GM19025 (cell line): ENCODE data around the gene ACOXL.

Experiments used
- ATAC-seq: cut with Tn5 transposase; IDR thresholded peaks from one replicate; pipeline ENCODE4 v1.9.1; 2021; ENCODE audit warnings: mild to moderate bottlenecking, low read depth, moderate library complexity; ENCODE audit not compliant: unreplicated experiment

Gene ACOXL

DNA sequence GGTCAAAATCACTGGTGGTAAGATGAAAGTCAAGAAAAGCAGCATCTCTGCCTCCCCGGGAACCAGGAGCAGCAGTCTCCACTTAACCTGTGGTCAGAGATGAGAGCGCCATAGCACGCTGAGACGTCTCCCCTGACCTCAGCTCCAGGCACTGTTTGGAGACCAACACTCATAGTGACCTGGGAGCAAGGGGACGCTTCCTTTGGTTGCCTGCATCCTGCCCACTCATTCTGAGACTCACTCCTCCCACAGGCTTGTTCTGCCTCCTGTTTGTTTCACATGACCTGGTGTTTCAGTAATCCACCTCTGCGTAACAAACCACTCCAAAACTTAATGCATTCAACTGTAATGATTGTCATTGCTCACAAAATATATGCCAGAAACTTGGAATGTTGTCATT lies 139.3 kb downstream of the ACOXL start:
- no peak for ATAC-seq

GRCh38 chr2:110872521-110872920 lies 140.1 kb downstream of the ACOXL start:
- no peak for ATAC-seq

DNA sequence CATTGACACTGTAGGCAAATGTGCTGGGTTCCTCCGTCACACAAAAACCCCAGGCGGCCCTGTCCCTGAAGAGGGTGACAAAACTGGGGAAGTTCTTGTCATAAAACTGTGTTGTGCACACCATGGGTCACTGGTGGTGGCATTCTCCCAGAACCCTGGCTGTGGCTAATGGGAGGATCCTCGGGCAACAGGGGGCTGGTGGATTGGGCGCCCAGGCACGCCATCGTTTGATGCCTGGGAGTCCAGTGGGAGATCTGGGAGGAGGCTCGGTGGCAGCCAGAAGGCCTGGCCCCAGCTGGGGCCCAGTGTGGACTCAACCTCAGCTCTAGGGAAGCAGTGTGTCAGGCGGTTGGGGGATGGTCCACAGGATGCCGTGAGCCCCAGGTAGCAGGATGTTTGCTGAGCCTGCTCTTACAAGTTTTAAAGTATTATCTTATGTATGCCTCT lies 140.7 kb downstream of the ACOXL start:
- no peak for ATAC-seq

DNA sequence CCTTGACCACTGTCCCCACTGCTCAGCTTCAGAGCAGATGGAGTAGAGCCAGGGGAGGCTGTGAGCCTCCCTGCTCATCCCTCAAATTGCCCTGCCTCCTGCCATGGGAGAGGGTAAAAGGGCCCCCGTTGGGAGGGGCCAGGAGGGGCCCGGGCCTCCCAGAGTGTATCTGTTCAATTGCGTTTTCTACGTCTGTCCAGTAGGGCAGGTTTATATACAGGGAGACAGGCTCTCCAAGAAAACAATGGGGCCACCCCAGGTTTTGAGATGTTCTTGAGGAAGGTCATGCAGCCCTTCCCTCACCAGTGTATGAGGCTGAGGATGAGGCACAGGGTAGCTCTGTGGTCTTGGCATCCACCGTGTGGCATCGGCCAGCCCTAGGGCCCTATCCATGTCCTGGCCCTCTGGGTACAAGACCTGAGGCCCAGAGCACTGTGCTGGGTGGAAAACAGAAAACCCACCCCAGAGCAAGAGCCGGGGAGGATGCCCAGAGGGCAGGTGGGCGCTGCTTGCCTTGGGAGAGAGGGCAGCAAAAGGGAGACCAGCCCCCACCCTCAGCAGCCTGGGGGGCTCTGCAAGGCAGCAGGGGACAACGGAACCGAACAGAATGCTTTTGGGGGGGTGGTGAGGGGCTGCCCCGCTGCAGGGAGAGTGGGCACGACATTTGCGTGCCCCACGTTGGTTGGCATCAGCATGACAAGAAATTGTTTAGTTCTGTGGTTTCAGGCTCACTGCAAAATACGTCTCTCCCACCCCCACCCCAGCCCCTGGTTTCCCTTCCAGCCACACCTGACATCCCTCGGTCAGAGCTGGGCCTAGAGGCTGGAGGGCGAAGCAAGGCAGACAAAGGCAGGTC lies 141.5 kb downstream of the ACOXL start:
- no peak for ATAC-seq

GRCh38 chr2:110874453-110875383 lies 142.3 kb downstream of the ACOXL start:
- no peak for ATAC-seq

GRCh38 chr2:110875384-110875725 lies 143.0 kb downstream of the ACOXL start:
- no peak for ATAC-seq

- no peak for ATAC-seq
Measured at GRCh38 chr2:110876167-110876999, 144.0 kb downstream of the ACOXL start.

- ATAC-seq, result no peak
Measured at GRCh38 chr2:110877031-110877827, 144.9 kb downstream of the ACOXL start.

- no peak for ATAC-seq
Measured at GRCh38 chr2:110878150-110878549, 145.8 kb downstream of the ACOXL start.

DNA sequence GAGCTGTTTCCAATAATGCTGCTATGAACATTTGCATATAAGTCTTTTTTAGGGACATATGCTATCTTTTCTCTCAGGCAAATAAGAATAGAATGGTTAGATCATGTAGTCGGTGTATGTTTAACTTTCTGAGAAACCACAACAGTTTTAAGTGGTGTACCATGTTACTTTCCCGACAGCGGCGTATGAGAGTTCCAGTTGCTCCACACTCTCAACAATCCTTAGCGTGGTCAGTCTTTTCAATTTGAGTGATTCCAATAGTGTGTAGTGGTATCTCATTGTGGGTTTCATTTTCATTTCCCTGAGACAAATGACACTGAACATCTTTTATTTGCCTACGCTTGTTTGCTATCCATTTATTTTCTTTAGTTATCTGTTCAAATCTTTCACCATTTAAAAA lies 149.5 kb downstream of the ACOXL start:
- no peak for ATAC-seq

GRCh38 chr2:110883406-110883805 lies 151.0 kb downstream of the ACOXL start:
- ATAC-seq, result no peak

GRCh38 chr2:110885256-110885655 lies 152.9 kb downstream of the ACOXL start:
- ATAC-seq, result no peak

- no peak for ATAC-seq
Measured at GRCh38 chr2:110886826-110887573, 154.6 kb downstream of the ACOXL start.

DNA sequence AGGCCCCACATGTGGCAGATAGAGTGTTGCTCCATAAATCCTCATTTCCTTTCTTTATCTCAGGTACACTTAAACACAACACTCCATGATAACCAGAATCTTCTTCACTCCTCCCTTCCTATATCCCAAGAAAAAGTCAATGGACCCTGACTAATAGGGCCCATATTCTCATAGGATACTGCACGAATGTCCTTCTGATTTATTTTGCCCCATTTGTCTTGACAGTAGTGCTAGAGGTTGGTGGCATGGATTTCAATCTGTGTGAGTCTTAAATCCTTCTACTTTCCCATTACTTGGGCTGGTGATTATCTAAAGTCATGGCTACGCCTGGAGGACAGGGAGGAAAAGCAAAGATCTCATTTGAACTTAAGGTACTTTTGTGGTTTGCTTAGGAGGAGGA lies 156.0 kb downstream of the ACOXL start:
- no peak for ATAC-seq

- ATAC-seq, result no peak
Measured at GRCh38 chr2:110891626-110892025, 159.3 kb downstream of the ACOXL start.

DNA sequence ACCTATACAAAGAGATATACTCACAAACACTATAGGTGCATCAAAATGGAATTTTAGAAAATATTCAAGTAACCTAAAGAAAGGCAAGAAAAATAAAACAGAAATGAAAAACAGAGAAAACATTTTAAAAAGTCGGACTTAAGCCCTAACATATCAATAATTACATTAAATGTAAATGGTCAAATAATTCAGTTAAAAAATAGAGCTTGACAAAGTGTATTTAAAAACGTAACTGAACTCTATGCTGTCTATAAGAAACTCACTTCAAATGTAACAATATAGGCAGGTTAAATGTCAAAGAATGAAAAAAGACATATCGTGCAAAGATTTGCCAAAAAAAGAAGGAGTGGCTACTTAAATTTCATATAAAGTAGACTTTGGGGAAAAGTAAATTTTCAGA lies 163.9 kb downstream of the ACOXL start:
- no peak for ATAC-seq

- ATAC-seq, result no peak
Measured at GRCh38 chr2:110897966-110898365, 165.6 kb downstream of the ACOXL start.

DNA sequence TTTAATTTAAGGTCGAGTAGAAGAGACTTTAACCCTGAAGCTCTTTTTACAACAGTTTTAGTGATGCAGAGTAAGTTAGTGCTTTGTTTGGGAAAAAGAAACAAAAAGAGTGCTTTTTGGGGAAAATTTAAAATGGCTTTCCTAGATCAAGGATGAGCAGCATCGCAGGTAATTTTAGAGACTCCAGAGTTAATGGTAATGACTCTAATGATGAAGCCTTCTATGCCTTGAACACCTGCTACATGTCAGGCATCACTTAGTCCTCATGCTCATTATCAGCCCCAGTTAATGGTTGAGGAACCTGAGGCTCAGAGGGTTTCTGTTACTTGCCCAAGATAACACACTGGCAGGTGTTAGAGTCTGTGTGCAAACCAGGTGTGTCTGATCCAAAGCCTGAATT lies 167.8 kb downstream of the ACOXL start:
- no peak for ATAC-seq

DNA sequence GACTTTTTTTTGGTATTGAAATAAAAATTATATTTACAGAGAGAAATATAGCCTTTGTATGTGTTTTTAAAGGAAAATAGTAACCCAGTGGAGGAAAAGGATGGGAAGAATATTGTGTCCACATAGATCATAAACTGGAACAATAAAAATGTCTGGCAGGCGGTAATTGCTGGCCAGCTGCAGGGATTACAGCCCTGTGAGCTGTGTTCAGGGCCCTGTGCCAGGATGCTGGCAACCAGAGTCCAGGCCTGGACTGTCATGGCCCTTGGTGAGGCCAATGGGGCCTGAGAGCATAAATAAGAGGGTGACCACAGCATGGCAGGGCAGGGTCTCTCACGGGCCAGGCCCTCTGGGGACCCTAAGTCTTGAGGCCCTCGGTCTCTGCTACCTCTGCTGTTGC lies 171.2 kb downstream of the ACOXL start:
- no peak for ATAC-seq
